WTC11 (cell line): Measurements from ENCODE around the gene TIMM22.

Experiments
- AFF4 ChIP-seq: sonication (generic); formaldehyde crosslinking; IDR thresholded peaks from 2 replicates; pipeline ENCODE4 v1.8.1; 2023; ENCODE audit warnings: mild to moderate bottlenecking, missing genetic modification reagents, borderline replicate concordance
- ATF3 ChIP-seq: sonication (generic); formaldehyde crosslinking; conservative IDR thresholded peaks from 2 replicates; pipeline ENCODE4 v1.8.1; 2022; ENCODE audit warnings: mild to moderate bottlenecking, missing genetic modification reagents
- CTCF ChIP-seq: fragments of 200-600 bp; IDR thresholded peaks from 2 replicates; pipeline ENCODE4 v1.8.0; 2022; ENCODE audit warnings: antibody characterized with exemption
- EMX1 ChIP-seq: fragments of 250-450 bp; sonication (Bioruptor Pico); IDR thresholded peaks from 2 replicates; pipeline ENCODE4 v1.8.0; 2021; ENCODE audit warnings: mild to moderate bottlenecking
- FOXK1 ChIP-seq: sonication (generic); formaldehyde crosslinking; IDR thresholded peaks from 2 replicates; pipeline ENCODE4 v1.8.0; 2022; ENCODE audit warnings: mild to moderate bottlenecking, moderate library complexity, missing genetic modification reagents
- GABPB1 ChIP-seq: sonication (generic); formaldehyde crosslinking; IDR thresholded peaks from 2 replicates; pipeline ENCODE4 v1.8.1; 2023; ENCODE audit warnings: mild to moderate bottlenecking, missing genetic modification reagents
- GRHL2 ChIP-seq: fragments of 250-450 bp; sonication (Bioruptor Pico); IDR thresholded peaks from 2 replicates; pipeline ENCODE4 v1.8.0; 2022; ENCODE audit warnings: mild to moderate bottlenecking, moderate library complexity; ENCODE audit not compliant: insufficient replicate concordance, severe bottlenecking
- MAX ChIP-seq: sonication (generic); formaldehyde crosslinking; IDR thresholded peaks from 2 replicates; pipeline ENCODE4 v1.8.0; 2022; ENCODE audit warnings: mild to moderate bottlenecking, missing genetic modification reagents
- NFYB ChIP-seq: sonication (generic); formaldehyde crosslinking; conservative IDR thresholded peaks from 2 replicates; pipeline ENCODE4 v1.8.0; 2022; ENCODE audit warnings: low read depth, missing genetic modification reagents
- USF2 ChIP-seq: sonication (generic); formaldehyde crosslinking; IDR thresholded peaks from 2 replicates; pipeline ENCODE4 v1.8.1; 2023; ENCODE audit warnings: mild to moderate bottlenecking, missing genetic modification reagents, moderate library complexity
- ZBTB43 ChIP-seq: sonication (generic); formaldehyde crosslinking; IDR thresholded peaks from 2 replicates; pipeline ENCODE4 v1.8.1; 2023; ENCODE audit warnings: mild to moderate bottlenecking, missing genetic modification reagents
- ZNF281 ChIP-seq: sonication (generic); formaldehyde crosslinking; IDR thresholded peaks from 2 replicates; pipeline ENCODE4 v1.8.0; 2023; ENCODE audit warnings: mild to moderate bottlenecking, missing genetic modification reagents
- ZNF512 ChIP-seq: sonication (generic); formaldehyde crosslinking; IDR thresholded peaks from 2 replicates; pipeline ENCODE4 v1.8.1; 2022; ENCODE audit warnings: missing genetic modification reagents, borderline replicate concordance

- TF ChIP-seq AFF4 (CRISPR knock-in tag) (no peak), CTCF (no peak), ZBTB43 (CRISPR knock-in tag) (no peak), GABPB1 (CRISPR knock-in tag) (no peak), NFYB (no peak), ZNF281 (no peak), MAX (no peak), ATF3 (no peak), GRHL2 (CRISPR knock-in tag) (no peak), FOXK1 (CRISPR knock-in tag) (no peak), EMX1 (CRISPR knock-in tag) (no peak), USF2 (CRISPR knock-in tag) (no peak), ZNF512 (CRISPR knock-in tag) (no peak)
Measured at GRCh38 chr17:964876-965275, 32.1 kb upstream of the TIMM22 start.
